Measurements from ENCODE around the gene GALNT1.

DNA sequence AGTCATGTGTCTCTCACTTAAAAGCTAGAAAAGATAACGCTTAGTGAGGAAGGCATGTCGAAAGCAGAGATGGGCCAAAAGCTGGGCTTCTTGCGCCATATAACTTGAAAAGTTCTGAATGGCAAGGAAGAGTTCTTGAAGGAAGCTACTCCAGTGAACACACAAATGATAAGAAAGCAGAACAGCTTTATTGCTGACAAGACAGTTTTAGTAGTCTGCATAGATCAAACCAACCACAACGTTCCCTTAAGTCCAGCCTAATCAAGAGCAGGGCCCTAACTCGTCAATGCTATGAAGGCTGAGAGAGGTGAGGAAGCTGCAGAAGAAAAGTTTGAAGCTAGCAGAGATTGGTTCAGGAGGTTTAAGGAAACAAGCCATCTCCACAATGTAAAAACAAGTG, 55.7 kb downstream of the GALNT1 start:
- TF ChIP-seq, protein P1, sequence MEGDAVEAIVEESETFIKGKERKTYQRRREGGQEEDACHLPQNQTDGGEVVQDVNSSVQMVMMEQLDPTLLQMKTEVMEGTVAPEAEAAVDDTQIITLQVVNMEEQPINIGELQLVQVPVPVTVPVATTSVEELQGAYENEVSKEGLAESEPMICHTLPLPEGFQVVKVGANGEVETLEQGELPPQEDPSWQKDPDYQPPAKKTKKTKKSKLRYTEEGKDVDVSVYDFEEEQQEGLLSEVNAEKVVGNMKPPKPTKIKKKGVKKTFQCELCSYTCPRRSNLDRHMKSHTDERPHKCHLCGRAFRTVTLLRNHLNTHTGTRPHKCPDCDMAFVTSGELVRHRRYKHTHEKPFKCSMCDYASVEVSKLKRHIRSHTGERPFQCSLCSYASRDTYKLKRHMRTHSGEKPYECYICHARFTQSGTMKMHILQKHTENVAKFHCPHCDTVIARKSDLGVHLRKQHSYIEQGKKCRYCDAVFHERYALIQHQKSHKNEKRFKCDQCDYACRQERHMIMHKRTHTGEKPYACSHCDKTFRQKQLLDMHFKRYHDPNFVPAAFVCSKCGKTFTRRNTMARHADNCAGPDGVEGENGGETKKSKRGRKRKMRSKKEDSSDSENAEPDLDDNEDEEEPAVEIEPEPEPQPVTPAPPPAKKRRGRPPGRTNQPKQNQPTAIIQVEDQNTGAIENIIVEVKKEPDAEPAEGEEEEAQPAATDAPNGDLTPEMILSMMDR (IDR thresholded peaks at IDR 0.05) = no peak
- TF ChIP-seq POLR2A (IDR thresholded peaks at IDR 0.05) = no peak
